HG03571 (cell line): ENCODE data around the gene NATD1.

Experiments used
- ATAC-seq: cut with Tn5 transposase; IDR thresholded peaks from one replicate; pipeline ENCODE4 v1.9.1; 2021; ENCODE audit not compliant: unreplicated experiment

The NATD1 gene

DNA sequence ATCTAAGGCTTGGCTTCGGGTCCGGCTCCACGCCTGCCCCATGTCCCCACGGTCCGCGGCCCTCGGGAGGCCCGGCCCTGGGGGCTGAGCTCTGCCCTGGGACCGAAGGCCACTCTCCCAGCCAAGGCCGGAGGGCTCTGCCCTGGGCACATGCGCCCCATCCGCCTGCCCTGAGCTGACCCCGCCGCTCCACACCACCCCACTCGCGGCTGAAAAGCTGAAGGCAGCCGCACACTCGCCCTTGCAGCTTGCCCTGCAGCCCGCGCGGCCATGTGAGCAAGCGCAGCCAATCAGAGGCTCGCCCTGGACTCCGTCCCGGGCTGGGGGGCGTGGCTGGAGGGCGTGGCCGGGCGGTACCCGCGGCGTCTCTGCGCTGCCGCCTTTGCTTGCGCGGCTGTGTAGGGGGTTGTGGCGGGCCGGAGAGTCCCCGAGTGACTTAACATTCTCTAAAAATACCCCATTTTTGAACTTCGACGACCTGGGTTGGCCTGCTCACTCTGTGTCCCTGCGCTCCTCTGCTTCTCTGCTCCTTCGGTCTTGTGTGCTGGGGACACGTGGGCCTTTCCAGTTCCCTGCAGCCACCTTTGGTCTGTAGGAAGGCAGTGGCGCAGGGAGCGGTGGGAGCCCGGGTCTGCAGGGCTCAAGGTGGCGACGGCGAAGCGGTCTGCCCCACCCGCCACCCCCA lies 22.5 kb upstream of the NATD1 start:
- ATAC-seq, result peak; percentile 91

DNA sequence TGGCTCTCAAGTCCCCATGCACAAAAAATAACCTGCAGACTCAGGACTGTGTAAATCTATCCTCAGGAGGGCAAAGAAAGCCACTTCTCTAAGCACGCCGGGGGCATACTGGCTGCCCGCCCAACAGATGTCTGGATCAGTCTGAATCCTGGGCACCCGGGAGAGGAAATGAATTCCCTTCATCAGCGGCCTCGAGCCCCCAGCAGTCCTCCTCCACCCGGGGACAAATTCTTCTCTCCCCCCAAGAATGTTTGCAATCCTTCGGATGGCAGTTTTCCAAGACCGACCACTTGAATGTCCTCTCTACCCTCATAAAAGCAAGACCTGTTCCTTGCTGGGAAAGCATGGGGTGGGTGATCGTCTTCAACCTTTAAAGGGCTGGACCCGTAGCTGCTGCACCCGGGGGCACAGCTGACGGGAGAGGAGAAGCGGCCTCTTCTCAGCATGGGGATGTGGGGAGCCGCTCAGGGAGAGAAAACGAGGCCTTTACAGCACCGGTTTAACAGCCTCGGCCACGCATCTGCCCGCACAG lies 21.9 kb upstream of the NATD1 start:
- no peak for ATAC-seq

DNA sequence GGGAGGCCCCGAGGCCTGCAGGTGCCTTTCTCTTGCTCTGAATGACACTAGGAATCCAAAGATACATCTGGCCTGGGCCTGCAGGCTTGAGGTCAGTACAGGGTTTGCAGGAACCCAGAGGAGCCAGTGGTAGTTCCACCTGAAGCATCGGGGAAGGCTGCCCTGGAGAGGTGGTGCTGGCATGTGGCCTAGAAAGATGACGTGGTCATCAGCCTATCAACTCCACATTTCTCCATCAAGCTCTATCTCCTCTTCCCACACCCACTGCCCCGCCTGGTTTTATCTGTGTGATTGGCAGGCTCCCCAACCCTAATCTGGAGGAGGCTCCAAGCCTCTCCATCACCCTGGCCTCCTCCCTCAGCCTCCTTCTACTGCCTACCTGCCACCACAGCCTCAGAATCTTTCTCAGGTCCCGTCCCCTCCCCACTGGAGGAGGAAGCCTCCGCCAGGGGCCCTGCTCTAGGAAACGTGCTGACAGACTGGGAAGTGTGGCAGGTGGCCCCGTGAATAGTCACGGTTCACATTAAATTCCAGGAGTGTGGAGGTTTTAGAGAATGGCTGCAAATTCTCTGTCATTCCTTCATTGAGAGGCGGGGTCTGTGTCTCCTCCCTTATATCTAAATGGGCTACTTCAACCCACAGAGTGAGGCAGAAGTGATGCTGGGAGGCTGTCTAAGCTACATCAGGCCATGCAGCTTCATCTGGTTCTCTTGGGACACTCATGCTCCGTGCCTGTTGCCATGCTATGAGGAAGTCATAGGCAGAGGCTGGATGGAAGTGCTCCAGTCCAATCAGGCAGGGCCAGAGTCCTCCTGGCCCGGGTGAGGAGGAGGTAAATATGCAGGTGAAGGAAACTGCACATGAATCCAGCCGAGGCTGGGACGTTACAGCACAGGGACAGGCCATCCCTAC lies 19.9 kb upstream of the NATD1 start:
- no peak for ATAC-seq

- ATAC-seq, result no peak
These were observed 19.0 kb upstream of the NATD1 start for GRCh38 chr17:21272250-21272649.

- no peak for ATAC-seq
These were observed 18.4 kb upstream of the NATD1 start for GRCh38 chr17:21271454-21272183.

DNA sequence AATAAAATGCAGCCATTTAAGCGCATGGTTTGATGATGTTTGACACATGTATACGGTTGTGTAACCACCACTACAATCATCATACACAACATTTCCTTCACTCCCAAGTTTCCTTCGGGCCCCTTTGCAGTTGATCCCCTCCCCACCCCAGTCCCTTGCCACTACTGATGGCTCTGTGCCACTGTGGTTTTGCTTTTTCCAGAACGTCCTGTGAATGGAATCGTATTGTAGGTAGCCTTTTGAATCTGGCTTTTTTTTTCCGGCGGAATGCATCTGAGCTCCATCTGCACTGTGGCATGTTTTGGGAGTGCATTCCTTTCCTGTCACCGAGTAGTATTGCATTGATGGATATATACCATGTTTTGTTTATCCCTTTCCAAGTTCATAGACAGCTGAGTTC lies 16.2 kb upstream of the NATD1 start:
- no peak for ATAC-seq

DNA sequence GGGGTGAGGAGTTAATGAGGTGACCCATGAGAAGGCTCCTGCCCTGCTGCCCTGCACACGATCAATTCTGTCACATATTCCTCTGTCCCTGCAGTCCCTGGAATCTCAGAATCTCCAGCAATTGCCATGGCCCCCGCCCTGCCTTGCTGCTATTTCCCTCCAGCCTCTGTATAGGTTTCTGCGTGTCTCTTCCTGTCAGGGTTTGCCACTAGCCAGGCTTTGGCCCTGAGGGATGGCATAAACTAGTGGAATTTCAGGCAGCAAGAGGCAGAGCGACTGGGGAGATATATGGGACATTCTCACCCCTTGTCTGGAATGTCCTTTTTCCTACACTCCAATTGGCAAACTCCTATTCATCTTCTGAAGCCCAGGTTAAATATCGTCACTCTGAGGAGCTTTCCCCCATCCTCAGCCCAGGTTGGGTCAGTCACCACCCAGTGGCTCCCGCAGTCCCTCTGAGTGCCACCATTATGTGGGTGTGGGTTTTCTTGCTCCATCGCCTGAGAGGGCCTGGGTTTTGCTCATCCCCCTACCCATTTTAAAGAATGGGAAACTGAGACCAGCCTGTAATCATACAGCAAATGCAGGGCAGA lies 15.5 kb upstream of the NATD1 start:
- no peak for ATAC-seq

- no peak for ATAC-seq
These were observed 10.2 kb upstream of the NATD1 start for GRCh38 chr17:21263376-21263775.

- no peak for ATAC-seq
These were observed 9.2 kb upstream of the NATD1 start for GRCh38 chr17:21262259-21262993.

GRCh38 chr17:21258593-21258992 lies 5.4 kb upstream of the NATD1 start:
- ATAC-seq, result no peak

- no peak for ATAC-seq
These were observed 634 bp upstream of the NATD1 start for GRCh38 chr17:21253646-21254441.

- no peak for ATAC-seq
These were observed 868 bp downstream of the NATD1 start for GRCh38 chr17:21252289-21252795.

GRCh38 chr17:21251337-21252010 lies 1.7 kb downstream of the NATD1 start:
- no peak for ATAC-seq

DNA sequence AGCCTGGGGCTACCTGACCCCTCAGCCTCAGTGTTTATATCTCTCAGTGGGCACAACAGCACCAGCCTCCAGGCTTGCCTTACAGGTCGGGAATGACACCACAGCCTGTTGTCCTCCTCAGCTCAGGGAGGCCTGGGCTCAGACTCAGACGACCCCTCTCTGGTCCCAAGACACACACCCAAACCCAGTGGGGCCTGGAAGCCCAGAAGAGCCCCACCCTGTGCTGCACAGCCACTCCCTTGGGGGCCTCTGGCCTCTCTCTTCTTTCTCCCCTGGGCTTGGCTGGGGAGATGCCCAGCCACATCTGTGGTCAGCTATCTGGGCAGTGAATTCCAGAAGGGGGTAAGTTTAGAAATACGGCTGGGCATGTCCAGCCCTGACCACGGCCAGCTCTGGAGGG lies 2.4 kb downstream of the NATD1 start:
- no peak for ATAC-seq

GRCh38 chr17:21249920-21250703 lies 3.1 kb downstream of the NATD1 start:
- ATAC-seq, result no peak

DNA sequence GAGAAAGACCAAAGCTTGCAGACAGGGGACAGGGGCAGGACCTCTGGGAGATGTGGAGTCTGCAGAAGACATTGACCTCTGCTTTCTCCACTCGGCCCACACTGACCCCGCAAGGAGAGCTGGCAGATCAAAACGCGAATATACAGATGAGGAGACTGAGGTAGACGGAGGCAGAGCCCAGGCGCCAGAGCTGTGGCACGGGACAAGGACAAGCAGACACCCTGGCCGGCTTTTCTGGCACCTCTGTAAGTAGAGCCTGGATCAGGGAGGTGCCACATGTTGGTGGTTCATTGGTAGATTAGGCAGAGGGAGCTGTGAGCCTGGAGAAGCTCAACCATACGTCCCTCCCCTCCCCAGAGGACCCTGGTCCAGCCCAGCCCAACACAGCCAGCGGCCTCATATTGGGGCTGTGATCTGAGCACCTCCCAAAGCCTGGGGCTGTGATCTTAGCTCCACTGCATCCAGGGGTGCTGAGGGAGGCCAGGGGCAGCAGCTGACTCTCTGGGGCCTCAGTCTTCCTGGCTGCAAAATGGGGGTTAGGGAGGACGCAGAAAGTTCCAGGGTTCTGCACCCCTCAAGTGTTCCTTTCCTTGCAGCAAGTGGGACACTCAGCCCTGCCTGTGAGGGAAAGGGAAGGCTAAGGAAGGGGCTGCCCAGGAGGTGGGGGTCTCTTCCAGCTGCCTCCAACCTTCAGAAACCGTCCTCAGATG lies 4.0 kb downstream of the NATD1 start:
- ATAC-seq, result no peak

- no peak for ATAC-seq
These were observed 4.7 kb downstream of the NATD1 start for GRCh38 chr17:21248500-21248899.
